Endothelial cell (in vitro differentiated cells): ENCODE results near the gene ACTBL2. TPM values are rescaled to one million over a fixed set of nuclear protein-coding genes. Genes with fewer than 3 reads are reported as not detected.

Experiments
- DNase-seq: peaks from one replicate; pipeline ENCODE4 v3.0.0; 2021; ENCODE audit warnings: low spot score
- H3K27ac Mint-ChIP-seq: one replicate; pipeline ENCODE4 v1.8.0; 2021; ENCODE audit warnings: mixed read lengths, inconsistent platforms; ENCODE audit not compliant: unreplicated experiment
- H3K27me3 Mint-ChIP-seq: one replicate; pipeline ENCODE4 v1.8.0; 2021; ENCODE audit warnings: mild to moderate bottlenecking, moderate library complexity, mixed read lengths, inconsistent platforms; ENCODE audit not compliant: unreplicated experiment
- H3K36me3 Mint-ChIP-seq: one replicate; pipeline ENCODE4 v1.8.0; 2021; ENCODE audit warnings: mild to moderate bottlenecking, low read depth, mixed read lengths, inconsistent platforms; ENCODE audit not compliant: unreplicated experiment
- H3K4me1 Mint-ChIP-seq: one replicate; pipeline ENCODE4 v1.8.0; 2021; ENCODE audit warnings: mild to moderate bottlenecking, mixed read lengths, inconsistent platforms; ENCODE audit not compliant: unreplicated experiment
- H3K4me3 Mint-ChIP-seq: one replicate; pipeline ENCODE4 v1.8.0; 2021; ENCODE audit warnings: mild to moderate bottlenecking, mixed read lengths, inconsistent platforms; ENCODE audit not compliant: unreplicated experiment
- H3K9me3 Mint-ChIP-seq: one replicate; pipeline ENCODE4 v1.8.0; 2021; ENCODE audit warnings: mixed read lengths, inconsistent platforms; ENCODE audit not compliant: unreplicated experiment
- CTCF ChIP-seq: fragments of 200-600 bp; sonication (generic); IDR thresholded peaks from one replicate; pipeline ENCODE4 v1.5.0; 2021; ENCODE audit warnings: antibody characterized with exemption; ENCODE audit not compliant: unreplicated experiment
- total RNA-seq: library from RNA; stranded (reverse); fragmentation: NEBNext Ultra II Directional; extraction: Animal tissue kit (Norgen Biotek cat#: 25700); gene quantifications from one replicate; pipeline ENCODE4 v1.2.1, GENCODE V29; 2021; ENCODE audit not compliant: unreplicated experiment

Gene ACTBL2
- total RNA-seq, 1 donor from 2014 or later: not detected

- H3K27me3 Mint-ChIP-seq: no peaks in the 10 kb centered on the region
- no peak overlapping the region for H3K4me3 Mint-ChIP-seq
- peaks cover 9% of the 10 kb centered on the region for H3K4me1 Mint-ChIP-seq
- H3K36me3 Mint-ChIP-seq: no peaks in the 10 kb centered on the region
- DNase-seq: no peak
- no peaks in the 10 kb centered on the region for H3K9me3 Mint-ChIP-seq
- TF ChIP-seq CTCF: no peak
- H3K27ac Mint-ChIP-seq: no peak overlapping the region
Observed at GRCh38 chr5:57434227-57434640, 48.4 kb downstream of the ACTBL2 start.

DNA sequence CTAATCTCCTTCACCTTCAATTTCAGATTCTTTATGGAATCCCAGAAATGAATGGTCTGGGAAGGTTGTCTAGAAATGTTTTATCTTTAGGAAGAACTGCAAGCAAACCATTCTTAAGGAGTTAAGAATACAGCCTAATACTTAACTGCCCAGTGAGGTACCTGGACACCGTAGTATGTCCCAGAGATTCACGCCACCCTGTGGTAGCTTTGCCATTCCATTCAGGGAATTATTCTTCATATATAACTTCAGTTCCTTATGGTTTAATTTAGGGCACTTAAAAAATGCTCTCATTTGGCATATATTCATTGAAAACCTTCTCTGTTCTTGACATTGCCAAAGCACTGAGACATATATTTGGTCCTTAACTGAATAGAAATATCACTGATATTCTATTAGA lies 49.7 kb downstream of the ACTBL2 start:
- DNase-seq: no peak
- H3K4me3 Mint-ChIP-seq: no peak overlapping the region
- no peak for TF ChIP-seq CTCF

GRCh38 chr5:57431759-57432158 lies 50.9 kb downstream of the ACTBL2 start:
- no peak for DNase-seq
- H3K4me1 Mint-ChIP-seq: no peaks in the 10 kb centered on the region
- H3K27ac Mint-ChIP-seq: no peak overlapping the region
- H3K4me3 Mint-ChIP-seq: no peak overlapping the region
- H3K9me3 Mint-ChIP-seq: no peaks in the 10 kb centered on the region
- H3K36me3 Mint-ChIP-seq: no peaks in the 10 kb centered on the region
- no peak for TF ChIP-seq CTCF
- H3K27me3 Mint-ChIP-seq: no peaks in the 10 kb centered on the region

More for the DNA sequence above, 49.7 kb downstream of the ACTBL2 start:
- H3K36me3 Mint-ChIP-seq: no peaks in the 10 kb centered on the region
- H3K9me3 Mint-ChIP-seq: no peaks in the 10 kb centered on the region
- no peak overlapping the region for H3K27ac Mint-ChIP-seq
- peaks cover 3% of the 10 kb centered on the region for H3K4me1 Mint-ChIP-seq
- H3K27me3 Mint-ChIP-seq: no peaks in the 10 kb centered on the region
